Coronary artery (tissue), 2 donors: Measurements from ENCODE around the gene GPR21.

Experiments used
- DNase-seq: peaks from one replicate; pipeline ENCODE4 v3.0.0-alpha.2; 2017; ENCODE audit warnings: low spot score
- H3K27ac ChIP-seq, 2 donors: fragments of 200-600 bp; sonication (generic); one replicate each; pipeline ENCODE4 v1.5.1; 2016 to 2019
- H3K4me3 ChIP-seq: fragments of 200-600 bp; sonication (generic); 2 replicates; pipeline ENCODE4 v1.5.1; 2016; ENCODE audit warnings: mild to moderate bottlenecking, moderate library complexity
- CTCF ChIP-seq: fragments of 200-600 bp; sonication (generic); IDR thresholded peaks from one replicate; pipeline ENCODE4 v1.5.1; 2019; ENCODE audit warnings: antibody characterized with exemption

GPR21 gene

GRCh38 chr9:123083680-123084079 is 50.2 kb downstream of the GPR21 start:
- H3K27ac ChIP-seq: no peak overlapping the region
- DNase-seq: no peak
- H3K4me3 ChIP-seq: no peak overlapping the region
- TF ChIP-seq CTCF: no peak

- no peak for TF ChIP-seq CTCF
Measured at GRCh38 chr9:123084256-123084655, 50.8 kb downstream of the GPR21 start.

More at GRCh38 chr9:123084256-123084655, 50.8 kb downstream of the GPR21 start:
- H3K4me3 ChIP-seq: no peak overlapping the region
- no peak for DNase-seq
- H3K27ac ChIP-seq: no peak overlapping the region
